AG04450 (cell line): ENCODE data around the gene C1QTNF4. TPM values are rescaled to one million over a fixed set of nuclear protein-coding genes. Genes with fewer than 3 reads are reported as not detected.
A peak's percentile ranks its signal among the peaks of the same experiment; 100 is the strongest.

Experiments used
- CTCF ChIA-PET: fragments of 300-600, 350-600 bp; formaldehyde crosslinking; extraction: SDS; loops from one replicate; lab custom pipeline; 2022; ENCODE audit warnings: antibody characterized with exemption, inconsistent platforms; lab: Charles Lee
- POLR2A ChIA-PET: fragments of 350-600 bp; formaldehyde crosslinking; extraction: SDS; loops from one replicate; lab custom pipeline; 2021; ENCODE audit warnings: antibody characterized with exemption, inconsistent platforms; lab: Yijun Ruan, JAX
- DNase-seq: peaks from one replicate; pipeline ENCODE4 v3.0.0-alpha.2; 2011; ENCODE audit warnings: low read depth, low spot score
- H3K27ac ChIP-seq: one replicate; pipeline ENCODE4 v1.5.1; 2012; ENCODE audit warnings: low read depth, low read length, control low read depth
- H3K27me3 ChIP-seq: one replicate; pipeline ENCODE4 v1.6.0; 2012; ENCODE audit warnings: low read length; ENCODE audit not compliant: control insufficient read depth, insufficient read depth
- H3K4me3 ChIP-seq: 2 replicates; pipeline ENCODE4 v1.5.1; 2011; ENCODE audit warnings: mild to moderate bottlenecking, low read depth, low read length, control low read depth
- H3K9me3 ChIP-seq: 2 replicates; pipeline ENCODE4 v1.5.1; 2012; ENCODE audit warnings: low read length; ENCODE audit not compliant: control insufficient read depth, insufficient read depth
- CTCF ChIP-seq: IDR thresholded peaks from 2 replicates; pipeline ENCODE4 v1.5.1; 2011; ENCODE audit warnings: low read depth, low read length, control low read depth, inconsistent platforms
- polyA plus RNA-seq: library from polyadenylated mRNA; depleted of rRNA; stranded (reverse); fragments of >200 nt; gene quantifications from 2 replicates; pipeline ENCODE4 v1.2.3, GENCODE V29; 2011

The C1QTNF4 gene
- polyA plus RNA-seq, 1 experiment = 0.14 TPM

DNA sequence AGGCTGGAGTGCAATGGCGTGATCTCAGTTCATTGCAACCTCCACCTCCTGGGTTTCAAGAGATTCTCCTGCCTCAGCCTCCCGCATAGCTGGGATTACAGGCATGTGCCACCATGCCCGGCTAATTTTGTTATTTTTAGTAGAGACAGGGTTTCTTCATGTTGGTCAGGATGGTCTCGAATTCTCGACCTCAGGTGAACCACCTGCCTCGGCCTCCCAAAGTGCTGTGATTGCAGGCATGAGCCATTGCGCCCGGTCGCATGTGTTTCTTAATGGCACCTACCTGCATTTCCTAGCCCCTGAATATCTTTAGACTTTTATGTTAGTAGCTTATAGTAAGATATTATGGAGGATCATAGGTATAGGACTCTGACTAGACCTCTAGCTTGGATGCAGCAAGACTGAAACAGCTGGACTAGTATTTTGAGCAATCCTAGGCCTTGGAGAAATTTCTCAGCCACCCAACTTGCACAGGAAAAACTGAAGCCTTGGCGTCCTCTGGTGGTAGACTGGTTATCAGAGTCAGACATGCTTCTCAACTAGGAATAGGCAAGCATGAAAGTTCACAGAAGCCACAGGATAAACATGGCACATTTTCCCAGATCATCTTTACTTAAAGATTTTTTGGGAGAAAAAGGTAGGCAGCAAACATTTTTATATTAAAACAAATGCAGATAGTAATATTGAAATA lies 22.7 kb upstream of the C1QTNF4 start:
- no peak overlapping the region for H3K4me3 ChIP-seq
- peak; percentile 69 for DNase-seq
- no peak overlapping the region for H3K27ac ChIP-seq
- ChIA-PET POLR2A (interaction anchor here (0.5 to 1.3 kb wide), 4 partner anchors 9 to 217 kb away, joined by 3 to 10 read pairs (median 4); no protein-coding TSS in a partner anchor), CTCF (interaction anchor here (0.6 to 4.3 kb wide), 24 partner anchors 9 to 842 kb away, joined by 3 to 39 read pairs (median 4); partner anchors contain the start of genes CELF1, KBTBD4 and NDUFS3)
- TF ChIP-seq CTCF = peak; percentile 99
- H3K9me3 ChIP-seq = no peaks in the 10 kb centered on the region
- H3K27me3 ChIP-seq = no peaks in the 10 kb centered on the region

GRCh38 chr11:47615249-47615648 lies 21.0 kb upstream of the C1QTNF4 start:
- Histone ChIP-seq H3K27me3 (no peaks in the 10 kb centered on the region), H3K27ac (no peak overlapping the region), H3K9me3 (no peaks in the 10 kb centered on the region), H3K4me3 (no peak overlapping the region)
- CTCF ChIA-PET = interaction anchor here (4.3 kb wide), 1 partner anchor 242 kb away, joined by 39 read pairs; no protein-coding TSS in a partner anchor
- POLR2A ChIA-PET = no interaction called here
- no peak for TF ChIP-seq CTCF
- no peak for DNase-seq

- H3K27ac ChIP-seq = no peak overlapping the region
- no peak overlapping the region for H3K4me3 ChIP-seq
- POLR2A ChIA-PET = no interaction called here
- TF ChIP-seq CTCF = no peak
- no peak for DNase-seq
- H3K27me3 ChIP-seq = no peaks in the 10 kb centered on the region
- H3K9me3 ChIP-seq = no peaks in the 10 kb centered on the region
- CTCF ChIA-PET = no interaction called here
Observed at GRCh38 chr11:47611348-47611794, 17.2 kb upstream of the C1QTNF4 start.

GRCh38 chr11:47609675-47610074 lies 15.5 kb upstream of the C1QTNF4 start:
- no peak for DNase-seq
- ChIA-PET CTCF (no interaction called here), POLR2A (interaction anchor here (0.6 kb wide), 1 partner anchor 38 kb away, joined by 3 read pairs; no protein-coding TSS in a partner anchor)
- TF ChIP-seq CTCF = no peak
- Histone ChIP-seq H3K9me3 (no peaks in the 10 kb centered on the region), H3K4me3 (no peak overlapping the region), H3K27me3 (no peaks in the 10 kb centered on the region), H3K27ac (no peak overlapping the region)

DNA sequence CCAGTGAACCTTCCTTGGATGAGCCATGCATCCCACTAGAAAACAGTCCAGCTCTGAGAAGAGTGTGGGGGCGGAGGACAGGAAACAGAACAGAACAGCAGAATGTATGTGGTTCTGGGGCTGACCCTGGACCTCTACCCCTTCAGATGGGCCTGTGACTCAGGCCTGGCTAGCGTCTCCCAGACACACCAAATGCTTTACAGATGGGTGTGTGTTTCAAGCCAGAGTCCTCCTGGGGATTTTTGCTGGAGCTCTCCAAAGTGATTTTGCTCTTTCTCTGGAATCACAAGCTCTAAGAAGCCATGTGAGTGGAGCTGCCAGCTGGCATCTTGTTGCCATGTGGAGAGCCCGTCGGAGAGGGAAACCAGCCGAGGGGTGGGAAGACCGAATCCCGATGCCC lies 13.2 kb upstream of the C1QTNF4 start:
- no peak for TF ChIP-seq CTCF
- peak; percentile 84 for DNase-seq
- CTCF ChIA-PET = interaction anchor here (1.2 to 2.0 kb wide), 3 partner anchors 11 to 233 kb away, joined by 4 to 13 read pairs (median 5); no protein-coding TSS in a partner anchor
- peak overlapping the region; percentile 73 for H3K27ac ChIP-seq
- H3K9me3 ChIP-seq = no peaks in the 10 kb centered on the region
- H3K27me3 ChIP-seq = no peaks in the 10 kb centered on the region
- POLR2A ChIA-PET = interaction anchor here (0.6 to 1.7 kb wide), 8 partner anchors 9 to 191 kb away, joined by 3 to 7 read pairs (median 4); partner anchors contain the start of genes C1QTNF4, KBTBD4 and NDUFS3
- H3K4me3 ChIP-seq = no peak overlapping the region
